PC-9 (cell line): Measurements from ENCODE around the gene ABL1.
"Not testable (repeated sequence)": the region's sequence is repeated elsewhere in the genome, so short reads cannot be mapped to it uniquely, and the experiment has no call there.

Source experiments
- EZH2 ChIP-seq: fragments of 200-600 bp; sonication (generic); IDR thresholded peaks from 2 replicates; pipeline ENCODE4 v1.8.0; 2017; ENCODE audit warnings: antibody characterized with exemption, low read depth
- TF ChIP-seq, protein P1 (sequence below): fragments of 200-600 bp; sonication (generic); conservative IDR thresholded peaks from 2 replicates; pipeline ENCODE4 v1.6.1; 2017; ENCODE audit warnings: mixed run types, antibody characterized with exemption, mild to moderate bottlenecking, moderate library complexity

DNA sequence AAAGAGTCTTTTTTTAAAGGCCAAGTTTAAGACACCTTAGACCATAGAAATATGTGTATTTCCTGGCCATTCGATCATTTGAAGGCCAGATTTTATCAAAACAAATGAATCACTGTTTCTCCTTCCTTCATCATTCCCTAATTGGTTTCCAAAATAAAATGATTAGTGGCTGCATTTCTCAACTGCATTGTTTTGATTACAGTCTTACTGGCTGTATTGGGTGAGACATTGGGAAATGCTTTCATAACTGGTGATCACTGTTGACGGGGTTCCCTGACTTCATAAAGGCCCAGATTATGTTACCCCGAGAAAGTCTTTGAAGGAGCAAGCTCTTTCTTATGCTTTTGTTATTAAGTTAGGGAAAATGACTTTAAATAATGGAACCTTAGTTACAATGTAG, 40.6 kb upstream of the ABL1 start:
- TF ChIP-seq, protein P1, sequence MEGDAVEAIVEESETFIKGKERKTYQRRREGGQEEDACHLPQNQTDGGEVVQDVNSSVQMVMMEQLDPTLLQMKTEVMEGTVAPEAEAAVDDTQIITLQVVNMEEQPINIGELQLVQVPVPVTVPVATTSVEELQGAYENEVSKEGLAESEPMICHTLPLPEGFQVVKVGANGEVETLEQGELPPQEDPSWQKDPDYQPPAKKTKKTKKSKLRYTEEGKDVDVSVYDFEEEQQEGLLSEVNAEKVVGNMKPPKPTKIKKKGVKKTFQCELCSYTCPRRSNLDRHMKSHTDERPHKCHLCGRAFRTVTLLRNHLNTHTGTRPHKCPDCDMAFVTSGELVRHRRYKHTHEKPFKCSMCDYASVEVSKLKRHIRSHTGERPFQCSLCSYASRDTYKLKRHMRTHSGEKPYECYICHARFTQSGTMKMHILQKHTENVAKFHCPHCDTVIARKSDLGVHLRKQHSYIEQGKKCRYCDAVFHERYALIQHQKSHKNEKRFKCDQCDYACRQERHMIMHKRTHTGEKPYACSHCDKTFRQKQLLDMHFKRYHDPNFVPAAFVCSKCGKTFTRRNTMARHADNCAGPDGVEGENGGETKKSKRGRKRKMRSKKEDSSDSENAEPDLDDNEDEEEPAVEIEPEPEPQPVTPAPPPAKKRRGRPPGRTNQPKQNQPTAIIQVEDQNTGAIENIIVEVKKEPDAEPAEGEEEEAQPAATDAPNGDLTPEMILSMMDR, result not testable (repeated sequence)
- not testable (repeated sequence) for TF ChIP-seq EZH2
